CD8-positive, alpha-beta memory T cell (primary cell): Measurements from ENCODE around the gene TTYH1. TPM values are rescaled to one million over a fixed set of nuclear protein-coding genes. Genes with fewer than 3 reads are reported as not detected.
A peak's percentile ranks its signal among the peaks of the same experiment; 100 is the strongest.

ENCODE experiments used
- CTCF ChIA-PET: fragments of 350-600 bp; sonication (Branson Sonifier 250); formaldehyde crosslinking; loops from one replicate; lab custom pipeline; 2021; ENCODE audit warnings: antibody characterized with exemption; lab: Charles Lee
- POLR2A ChIA-PET: fragments of 350-600 bp; sonication (Branson Sonifier 250); formaldehyde crosslinking; loops from one replicate; lab custom pipeline; 2021; ENCODE audit warnings: antibody characterized with exemption; lab: Charles Lee
- DNase-seq, 5 donors: peaks; one replicate each; pipeline versions ENCODE4 v3.0.0 to v3.0.0-alpha.2; 2020 to 2022; ENCODE audit warnings: mixed read lengths in 1 of 5
- H3K27ac ChIP-seq: one replicate; pipeline ENCODE4 v1.7.0; 2013; ENCODE audit warnings: low read depth, mild to moderate bottlenecking, low read length, moderate library complexity
- H3K27me3 ChIP-seq: 2 replicates; pipeline ENCODE4 v1.7.0; 2013; ENCODE audit warnings: low read length, mild to moderate bottlenecking; ENCODE audit not compliant: insufficient read depth, poor library complexity, severe bottlenecking
- H3K36me3 ChIP-seq: 2 replicates; pipeline ENCODE4 v1.7.0; 2013; ENCODE audit warnings: mild to moderate bottlenecking, low read length, moderate library complexity; ENCODE audit not compliant: insufficient read depth
- H3K4me1 ChIP-seq: 2 replicates; pipeline ENCODE4 v1.7.0; 2013; ENCODE audit warnings: mild to moderate bottlenecking, low read length, moderate library complexity; ENCODE audit not compliant: insufficient read depth
- H3K4me3 ChIP-seq: 2 replicates; pipeline ENCODE4 v1.7.0; 2013; ENCODE audit warnings: mild to moderate bottlenecking, low read length
- H3K9me3 ChIP-seq: 2 replicates; pipeline ENCODE4 v1.7.0; 2013; ENCODE audit warnings: mild to moderate bottlenecking, low read length
- H3K27ac Mint-ChIP-seq, 8 donors: one replicate each; pipeline ENCODE4 v1.8.0; 2020 to 2021; ENCODE audit warnings: mixed read lengths in 8 of 8, mild to moderate bottlenecking in 6 of 8, inconsistent platforms in 3 of 8, moderate library complexity in 3 of 8
- H3K27me3 Mint-ChIP-seq, 2 donors: one replicate each; pipeline ENCODE4 v1.8.0; 2020 to 2021; ENCODE audit warnings: mixed read lengths in 2 of 2, mild to moderate bottlenecking in 1 of 2, moderate library complexity in 1 of 2
- H3K36me3 Mint-ChIP-seq, 3 donors: one replicate each; pipeline ENCODE4 v1.8.0; 2020 to 2021; ENCODE audit warnings: mixed read lengths in 3 of 3, inconsistent platforms in 1 of 3, mild to moderate bottlenecking in 1 of 3
- H3K4me1 Mint-ChIP-seq, 3 donors: one replicate each; pipeline ENCODE4 v1.8.0; 2020 to 2021; ENCODE audit warnings: mixed read lengths in 3 of 3, inconsistent platforms in 1 of 3, mild to moderate bottlenecking in 1 of 3
- H3K4me3 Mint-ChIP-seq, 7 donors: one replicate each; pipeline ENCODE4 v1.8.0; 2020 to 2021; ENCODE audit warnings: mixed read lengths in 7 of 7, mild to moderate bottlenecking in 6 of 7, moderate library complexity in 4 of 7, inconsistent platforms in 2 of 7
- H3K9me3 Mint-ChIP-seq, 5 donors: one replicate each; pipeline ENCODE4 v1.8.0; 2020 to 2022; ENCODE audit warnings: mixed read lengths in 5 of 5, mild to moderate bottlenecking in 3 of 5, moderate library complexity in 2 of 5, inconsistent platforms in 1 of 5
- polyA plus RNA-seq: library from polyadenylated mRNA; unstranded; fragments of 300-500 nt; fragmentation: Illumina TruSeq; gene quantifications from one replicate; pipeline ENCODE4 v1.2.3, GENCODE V29; 2021
- total RNA-seq, 2 experiments: library from RNA; stranded (reverse); gene quantifications; one replicate each; pipeline ENCODE4 v1.2.3, GENCODE V29; 2021

TTYH1 gene
- total and polyA plus RNA-seq, 3 experiments from 2014 or later: 0.66 TPM; not detected in 2

GRCh38 chr19:54412877-54413276, 2.4 kb upstream of the TTYH1 start:
- peaks cover 20 to 36% of the 10 kb centered on the region in 2 donors for H3K27me3 Mint-ChIP-seq
- H3K9me3 Mint-ChIP-seq: peaks cover 0 to 10% (median 7%) of the 10 kb centered on the region in 5 donors
- CTCF ChIA-PET: no interaction called here
- peaks cover 10 to 14% (median 13%) of the 10 kb centered on the region in 3 donors for H3K4me1 Mint-ChIP-seq
- peaks cover 5% of the 10 kb centered on the region for H3K4me1 ChIP-seq
- POLR2A ChIA-PET: no interaction called here
- no peaks in the 10 kb centered on the region for H3K36me3 ChIP-seq
- peaks cover 15% of the 10 kb centered on the region for H3K27me3 ChIP-seq
- H3K27ac Mint-ChIP-seq: no peak overlapping the region
- peaks cover 0 to 5% (median 2%) of the 10 kb centered on the region in 3 donors for H3K36me3 Mint-ChIP-seq
- no peak for DNase-seq
- no peak overlapping the region for H3K4me3 ChIP-seq
- no peak overlapping the region for H3K27ac ChIP-seq
- H3K4me3 Mint-ChIP-seq: no peak overlapping the region
- H3K9me3 ChIP-seq: no peaks in the 10 kb centered on the region

- H3K36me3 Mint-ChIP-seq: peaks cover 0 to 5% (median 2%) of the 10 kb centered on the region in 3 donors
- no peak for DNase-seq
- ChIA-PET POLR2A (no interaction called here), CTCF (interaction anchor here (1.6 kb wide), 1 partner anchor 24 kb away, joined by 4 read pairs; no protein-coding TSS in a partner anchor)
- H3K27ac ChIP-seq: no peak overlapping the region
- no peaks in the 10 kb centered on the region for H3K9me3 ChIP-seq
- H3K27me3 Mint-ChIP-seq: peaks cover 20 to 40% of the 10 kb centered on the region in 2 donors
- H3K9me3 Mint-ChIP-seq: peaks cover 0 to 4% (median 2%) of the 10 kb centered on the region in 5 donors
- H3K27me3 ChIP-seq: peaks cover 18% of the 10 kb centered on the region
- H3K4me3 Mint-ChIP-seq: no peak overlapping the region
- H3K4me3 ChIP-seq: no peak overlapping the region
- peak overlapping the region in 2 of 8 donors; percentile 16 to 44 for H3K27ac Mint-ChIP-seq
- H3K4me1 Mint-ChIP-seq: peaks cover 16 to 20% (median 19%) of the 10 kb centered on the region in 3 donors
- H3K36me3 ChIP-seq: no peaks in the 10 kb centered on the region
- H3K4me1 ChIP-seq: peaks cover 12% of the 10 kb centered on the region
Measured at GRCh38 chr19:54414156-54414555, 1.1 kb upstream of the TTYH1 start.

- Mint-ChIP-seq H3K4me3 (no peak overlapping the region), H3K36me3 (peaks cover 0 to 5% (median 2%) of the 10 kb centered on the region in 3 donors), H3K27ac (peak overlapping the region in 1 of 8 donors; percentile 82), H3K4me1 (peaks cover 16 to 20% (median 19%) of the 10 kb centered on the region in 3 donors), H3K9me3 (peaks cover 0 to 2% (median 0%) of the 10 kb centered on the region in 5 donors), H3K27me3 (peaks cover 20 to 48% of the 10 kb centered on the region in 2 donors)
- no peak overlapping the region for H3K4me3 ChIP-seq
- H3K27me3 ChIP-seq: peaks cover 27% of the 10 kb centered on the region
- no peaks in the 10 kb centered on the region for H3K9me3 ChIP-seq
- DNase-seq: no peak
- ChIA-PET CTCF (interaction anchor here (0.7 to 1.6 kb wide), 3 partner anchors 25 to 65 kb away, joined by 3 to 4 read pairs (median 3); no protein-coding TSS in a partner anchor), POLR2A (no interaction called here)
- H3K4me1 ChIP-seq: peaks cover 12% of the 10 kb centered on the region
- no peak overlapping the region for H3K27ac ChIP-seq
- no peaks in the 10 kb centered on the region for H3K36me3 ChIP-seq
Measured at GRCh38 chr19:54415901-54416673, 823 bp downstream of the TTYH1 start.

DNA sequence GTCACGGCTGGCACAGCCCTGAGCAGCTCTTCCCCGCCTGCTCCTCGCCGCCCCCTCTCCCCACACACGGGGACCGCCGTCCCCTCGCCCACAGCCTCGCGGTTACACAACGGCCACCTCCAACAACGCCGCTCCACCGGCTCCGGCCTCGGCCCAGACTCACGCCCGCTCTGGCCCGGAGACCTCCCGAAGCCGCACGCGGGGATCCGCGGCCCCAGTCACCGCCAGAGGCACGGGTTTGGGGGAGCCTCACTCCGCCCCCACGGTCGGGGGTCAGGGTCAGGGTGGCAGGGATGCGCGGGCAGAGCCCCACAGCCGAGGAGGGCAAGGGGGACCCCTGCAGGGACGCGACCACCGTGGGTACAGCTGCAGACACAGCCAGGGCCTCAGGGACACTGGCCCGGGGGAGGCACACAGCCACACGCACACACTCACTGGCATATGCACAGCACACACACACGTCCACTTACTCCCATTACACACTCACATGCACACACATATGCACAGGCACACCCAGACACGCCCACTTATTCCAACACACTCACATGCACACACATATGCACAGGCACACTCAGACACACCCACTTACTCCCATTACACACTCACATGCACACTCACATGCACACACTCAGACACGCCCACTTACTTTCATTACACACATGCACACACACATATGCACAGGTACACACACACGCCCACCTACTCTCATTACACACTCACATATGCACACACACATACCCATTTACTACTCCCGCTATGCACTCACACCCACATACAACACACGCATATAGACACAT, 1.6 kb downstream of the TTYH1 start:
- Mint-ChIP-seq H3K4me3 (peak overlapping the region in 1 of 7 donors; percentile 2), H3K4me1 (peaks cover 16 to 20% (median 19%) of the 10 kb centered on the region in 3 donors), H3K9me3 (peaks cover 0 to 2% (median 0%) of the 10 kb centered on the region in 5 donors), H3K27me3 (peaks cover 23 to 48% of the 10 kb centered on the region in 2 donors), H3K27ac (no peak overlapping the region), H3K36me3 (peaks cover 0 to 5% (median 2%) of the 10 kb centered on the region in 3 donors)
- ChIA-PET CTCF (interaction anchor here (1.0 kb wide), 1 partner anchor 64 kb away, joined by 3 read pairs; no protein-coding TSS in a partner anchor), POLR2A (no interaction called here)
- no peaks in the 10 kb centered on the region for H3K36me3 ChIP-seq
- no peak for DNase-seq
- peaks cover 27% of the 10 kb centered on the region for H3K27me3 ChIP-seq
- H3K27ac ChIP-seq: no peak overlapping the region
- H3K4me1 ChIP-seq: peaks cover 12% of the 10 kb centered on the region
- no peaks in the 10 kb centered on the region for H3K9me3 ChIP-seq
- no peak overlapping the region for H3K4me3 ChIP-seq

- Histone ChIP-seq H3K36me3 (no peaks in the 10 kb centered on the region), H3K4me3 (no peak overlapping the region), H3K4me1 (peaks cover 12% of the 10 kb centered on the region), H3K9me3 (no peaks in the 10 kb centered on the region), H3K27ac (no peak overlapping the region), H3K27me3 (peaks cover 27% of the 10 kb centered on the region)
- peaks cover 0 to 5% (median 2%) of the 10 kb centered on the region in 3 donors for H3K36me3 Mint-ChIP-seq
- peaks cover 0 to 2% (median 0%) of the 10 kb centered on the region in 5 donors for H3K9me3 Mint-ChIP-seq
- POLR2A ChIA-PET: no interaction called here
- DNase-seq: no peak
- peak overlapping the region in 4 of 8 donors; percentile 5 to 72 (median 50) for H3K27ac Mint-ChIP-seq
- H3K4me3 Mint-ChIP-seq: peak overlapping the region in 5 of 7 donors; percentile 44 to 73 (median 69)
- H3K27me3 Mint-ChIP-seq: peaks cover 28 to 47% of the 10 kb centered on the region in 2 donors
- CTCF ChIA-PET: no interaction called here
- peaks cover 16 to 19% (median 19%) of the 10 kb centered on the region in 3 donors for H3K4me1 Mint-ChIP-seq
Measured at GRCh38 chr19:54418030-54418929, 3.0 kb downstream of the TTYH1 start.

DNA sequence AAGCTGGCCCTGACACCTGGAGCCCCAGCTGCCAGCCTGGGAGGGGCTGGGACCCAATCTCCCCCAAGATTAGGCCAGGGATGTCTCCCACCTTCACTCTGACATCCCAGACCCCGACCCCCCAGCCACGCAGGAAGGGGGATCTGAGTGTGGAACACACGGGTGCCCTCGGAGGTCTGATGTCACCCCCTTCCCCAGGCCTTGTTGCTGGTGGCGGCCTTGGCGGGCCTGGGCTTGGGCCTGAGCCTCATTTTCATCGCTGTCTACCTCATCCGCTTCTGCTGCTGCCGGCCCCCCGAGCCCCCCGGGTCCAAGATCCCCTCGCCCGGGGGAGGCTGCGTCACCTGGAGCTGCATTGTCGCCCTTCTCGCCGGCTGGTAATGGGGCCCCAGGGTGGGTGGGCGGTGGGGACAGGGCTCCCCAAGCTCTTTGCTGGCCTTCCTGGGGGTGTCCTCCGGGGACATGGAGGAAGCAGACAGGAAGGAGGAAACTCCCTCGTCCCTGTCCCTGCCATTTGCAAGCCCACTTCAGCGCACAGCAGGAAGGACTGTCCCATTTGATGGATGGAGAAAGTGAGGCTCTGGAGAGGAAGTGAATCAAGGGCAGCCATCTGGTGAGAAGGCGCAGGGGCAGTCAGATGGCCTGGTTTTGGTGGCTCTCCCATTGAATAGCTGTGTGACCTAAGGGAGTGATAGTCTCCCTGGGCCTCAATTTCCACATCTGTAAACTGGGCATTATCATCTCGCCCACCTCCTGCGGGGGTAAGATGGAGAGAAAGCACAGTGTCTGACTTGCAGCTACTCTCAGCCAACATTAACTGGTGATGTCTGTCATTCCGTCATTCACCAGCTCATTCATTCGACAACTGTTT, 3.9 kb downstream of the TTYH1 start:
- POLR2A ChIA-PET: no interaction called here
- Mint-ChIP-seq H3K4me1 (peaks cover 16 to 17% (median 17%) of the 10 kb centered on the region in 3 donors), H3K27ac (no peak overlapping the region)

More for the DNA sequence above, 3.9 kb downstream of the TTYH1 start:
- H3K4me3 Mint-ChIP-seq: no peak overlapping the region
- peaks cover 0 to under 1% (median 0%) of the 10 kb centered on the region in 5 donors for H3K9me3 Mint-ChIP-seq
- H3K4me3 ChIP-seq: no peak overlapping the region
- no peak for DNase-seq
- CTCF ChIA-PET: interaction anchor here (0.8 kb wide), 1 partner anchor 59 kb away, joined by 3 read pairs; no protein-coding TSS in a partner anchor
- H3K9me3 ChIP-seq: no peaks in the 10 kb centered on the region
- H3K36me3 Mint-ChIP-seq: peaks cover 0 to 2% (median under 1%) of the 10 kb centered on the region in 3 donors
- H3K27me3 ChIP-seq: peaks cover 27% of the 10 kb centered on the region
- H3K27me3 Mint-ChIP-seq: peaks cover 29 to 48% of the 10 kb centered on the region in 2 donors
- peaks cover 12% of the 10 kb centered on the region for H3K4me1 ChIP-seq
- H3K36me3 ChIP-seq: no peaks in the 10 kb centered on the region
- H3K27ac ChIP-seq: no peak overlapping the region
